ENCODE measurements around the gene CHRNA3. TPM values are rescaled to one million over a fixed set of nuclear protein-coding genes. Genes with fewer than 3 reads are reported as not detected.

The CHRNA3 gene
- total RNA-seq, 1 donor from 2014 or later: not detected

DNA sequence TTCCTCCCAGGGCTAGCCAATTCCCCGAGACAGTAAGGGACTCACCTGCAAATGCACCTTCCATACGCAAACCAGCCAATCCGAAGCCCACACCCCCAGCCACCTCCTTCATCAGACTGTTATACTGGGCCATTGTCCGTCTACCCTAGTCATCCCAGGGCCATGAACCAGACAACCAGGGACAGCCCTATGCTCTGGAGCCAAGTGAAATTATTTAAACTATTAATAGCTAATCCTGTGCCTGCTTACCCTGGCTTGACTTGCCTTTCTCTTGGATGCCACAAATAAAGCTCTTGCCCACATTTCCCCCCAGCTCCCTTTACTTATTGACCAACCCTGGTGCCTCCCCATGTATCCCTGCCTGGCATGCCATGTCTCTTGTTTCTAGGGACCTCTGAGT is 24.2 kb upstream of the CHRNA3 start:
- Mint-ChIP-seq H3K4me3 (ENCODE audit: low read depth) (no peak overlapping the region), H3K36me3 (ENCODE audit: low read depth) (no peaks in the 10 kb centered on the region), H3K27ac (no peak overlapping the region), H3K4me1 (ENCODE audit: low read depth) (peaks cover 7% of the 10 kb centered on the region), H3K9me3 (no peaks in the 10 kb centered on the region), H3K27me3 (ENCODE audit: low read depth) (peaks cover 13% of the 10 kb centered on the region)
- intact Hi-C loops (cut with micrococcal nuclease): no loop called here
- DNase-seq (ENCODE audit: low spot score): no peak

DNA sequence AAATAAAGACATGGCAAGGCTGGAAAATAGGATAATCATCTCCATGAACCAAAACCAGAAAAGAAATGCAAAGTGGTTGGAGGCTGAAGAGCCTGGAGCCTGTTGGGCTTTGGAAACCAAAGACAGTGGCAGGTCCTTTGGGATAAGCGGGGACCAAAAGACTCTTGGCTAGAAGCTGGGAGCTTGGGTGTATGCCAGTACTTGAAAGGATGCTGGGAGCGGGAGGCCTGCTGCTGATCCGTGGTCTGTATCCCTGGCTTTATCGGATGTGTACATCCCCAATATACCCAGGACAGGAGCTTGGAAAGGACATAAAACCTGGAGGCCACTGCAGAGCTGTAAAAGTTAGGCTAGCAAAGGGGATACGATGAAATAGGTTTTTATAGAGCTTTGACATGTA is 21.5 kb upstream of the CHRNA3 start:
- DNase-seq (ENCODE audit: low spot score): no peak
- Mint-ChIP-seq H3K4me3 (ENCODE audit: low read depth) (no peak overlapping the region), H3K9me3 (no peaks in the 10 kb centered on the region), H3K4me1 (ENCODE audit: low read depth) (peaks cover 7% of the 10 kb centered on the region), H3K27me3 (ENCODE audit: low read depth) (peaks cover 13% of the 10 kb centered on the region), H3K27ac (no peak overlapping the region), H3K36me3 (ENCODE audit: low read depth) (no peaks in the 10 kb centered on the region)
- intact Hi-C loops (cut with micrococcal nuclease): no loop called here

GRCh38 chr15:78641749-78642275 is 21.0 kb upstream of the CHRNA3 start:
- intact Hi-C loops (cut with micrococcal nuclease): no loop called here
- no peaks in the 10 kb centered on the region for H3K36me3 Mint-ChIP-seq (ENCODE audit: low read depth)
- no peak for DNase-seq (ENCODE audit: low spot score)
- peak overlapping the region; percentile 61 for H3K4me3 Mint-ChIP-seq (ENCODE audit: low read depth)
- no peak overlapping the region for H3K27ac Mint-ChIP-seq
- H3K27me3 Mint-ChIP-seq (ENCODE audit: low read depth): peaks cover 13% of the 10 kb centered on the region
- peaks cover 7% of the 10 kb centered on the region for H3K4me1 Mint-ChIP-seq (ENCODE audit: low read depth)
- H3K9me3 Mint-ChIP-seq: no peaks in the 10 kb centered on the region

GRCh38 chr15:78641102-78641748 is 20.4 kb upstream of the CHRNA3 start, which contains the start of gene CHRNB4:
CHRNB4 (minus strand) TSS chr15:78641210; CDS start chr15:78641133, 77 bp downstream.
- no peak for DNase-seq (ENCODE audit: low spot score)
- peak within 1 kb of the TSS; percentile 61 for H3K4me3 Mint-ChIP-seq (ENCODE audit: low read depth)
- intact Hi-C loops (cut with micrococcal nuclease): no loop called here
- peaks cover 7% of the 10 kb centered on the region for H3K4me1 Mint-ChIP-seq (ENCODE audit: low read depth)
- H3K27ac Mint-ChIP-seq: no peak within 1 kb of the TSS
- no peaks in the 10 kb centered on the region for H3K36me3 Mint-ChIP-seq (ENCODE audit: low read depth)
- no peaks in the 10 kb centered on the region for H3K9me3 Mint-ChIP-seq
- H3K27me3 Mint-ChIP-seq (ENCODE audit: low read depth): peaks cover 12% of the 10 kb centered on the region

GRCh38 chr15:78640527-78641101 is 19.8 kb upstream of the CHRNA3 start:
- Mint-ChIP-seq H3K27ac (no peak overlapping the region), H3K4me3 (ENCODE audit: low read depth) (peak overlapping the region; percentile 26), H3K9me3 (no peaks in the 10 kb centered on the region), H3K36me3 (ENCODE audit: low read depth) (no peaks in the 10 kb centered on the region), H3K4me1 (ENCODE audit: low read depth) (peaks cover 7% of the 10 kb centered on the region), H3K27me3 (ENCODE audit: low read depth) (peaks cover 8% of the 10 kb centered on the region)
- intact Hi-C loops (cut with micrococcal nuclease): loop anchor here (1.0 kb wide), 1 partner anchor 69 kb away; no protein-coding TSS in a partner anchor
- DNase-seq (ENCODE audit: low spot score): no peak

GRCh38 chr15:78638658-78639314 is 18.0 kb upstream of the CHRNA3 start:
- H3K27ac Mint-ChIP-seq: no peak overlapping the region
- no peaks in the 10 kb centered on the region for H3K36me3 Mint-ChIP-seq (ENCODE audit: low read depth)
- H3K4me3 Mint-ChIP-seq (ENCODE audit: low read depth): no peak overlapping the region
- H3K4me1 Mint-ChIP-seq (ENCODE audit: low read depth): peaks cover 7% of the 10 kb centered on the region
- intact Hi-C loops (cut with micrococcal nuclease): no loop called here
- DNase-seq (ENCODE audit: low spot score): peak; percentile 20
- H3K27me3 Mint-ChIP-seq (ENCODE audit: low read depth): peaks cover 8% of the 10 kb centered on the region
- no peaks in the 10 kb centered on the region for H3K9me3 Mint-ChIP-seq

DNA sequence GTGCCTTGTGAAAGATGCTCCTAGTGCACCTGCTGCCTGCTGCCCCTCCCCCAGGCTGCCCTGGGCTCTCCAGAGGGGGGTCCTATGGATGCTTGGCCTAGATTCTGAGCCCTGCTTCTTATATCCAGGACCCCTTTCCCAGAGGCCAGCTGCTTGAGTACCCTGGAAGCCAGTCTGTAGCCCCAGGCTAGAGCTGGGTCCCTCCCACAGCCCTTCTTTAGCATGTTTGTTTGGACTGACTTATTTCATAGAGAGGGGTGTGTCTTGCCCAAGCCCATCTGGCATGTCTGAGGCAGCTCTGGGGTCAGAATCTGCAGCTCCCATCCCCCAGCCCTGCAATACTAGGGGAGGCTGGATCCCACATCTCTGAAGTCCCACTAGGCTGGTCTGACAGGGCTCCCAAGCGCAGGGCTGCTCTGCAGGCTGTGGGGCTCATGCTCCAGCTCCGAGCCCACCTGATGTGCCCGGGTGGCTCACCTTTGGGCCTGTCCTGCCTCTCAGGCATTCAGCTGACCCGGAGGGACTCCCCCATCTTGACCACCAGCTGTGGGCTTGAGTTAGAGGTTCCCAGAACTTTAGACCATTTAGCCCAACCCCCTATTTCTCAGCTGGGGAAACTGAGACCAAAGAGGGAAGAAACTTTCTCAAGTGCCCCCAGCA is 17.1 kb upstream of the CHRNA3 start:
- no peak overlapping the region for H3K27ac Mint-ChIP-seq
- no peaks in the 10 kb centered on the region for H3K36me3 Mint-ChIP-seq (ENCODE audit: low read depth)
- peaks cover 7% of the 10 kb centered on the region for H3K4me1 Mint-ChIP-seq (ENCODE audit: low read depth)
- no peak for DNase-seq (ENCODE audit: low spot score)
- peaks cover 9% of the 10 kb centered on the region for H3K27me3 Mint-ChIP-seq (ENCODE audit: low read depth)
- H3K4me3 Mint-ChIP-seq (ENCODE audit: low read depth): no peak overlapping the region
- H3K9me3 Mint-ChIP-seq: no peaks in the 10 kb centered on the region
- intact Hi-C loops (cut with micrococcal nuclease): no loop called here

GRCh38 chr15:78636378-78636859 is 15.6 kb upstream of the CHRNA3 start:
- no peak for DNase-seq (ENCODE audit: low spot score)
- Mint-ChIP-seq H3K9me3 (no peaks in the 10 kb centered on the region), H3K27me3 (ENCODE audit: low read depth) (peaks cover 8% of the 10 kb centered on the region), H3K36me3 (ENCODE audit: low read depth) (no peaks in the 10 kb centered on the region), H3K4me3 (ENCODE audit: low read depth) (no peak overlapping the region), H3K4me1 (ENCODE audit: low read depth) (peaks cover 3% of the 10 kb centered on the region), H3K27ac (no peak overlapping the region)
- intact Hi-C loops (cut with micrococcal nuclease): no loop called here

GRCh38 chr15:78635346-78635745 is 14.6 kb upstream of the CHRNA3 start:
- intact Hi-C loops (cut with micrococcal nuclease): no loop called here
- no peaks in the 10 kb centered on the region for H3K9me3 Mint-ChIP-seq
- H3K27ac Mint-ChIP-seq: no peak overlapping the region
- no peak overlapping the region for H3K4me3 Mint-ChIP-seq (ENCODE audit: low read depth)
- no peaks in the 10 kb centered on the region for H3K36me3 Mint-ChIP-seq (ENCODE audit: low read depth)
- no peak for DNase-seq (ENCODE audit: low spot score)
- H3K27me3 Mint-ChIP-seq (ENCODE audit: low read depth): peaks cover 5% of the 10 kb centered on the region
- H3K4me1 Mint-ChIP-seq (ENCODE audit: low read depth): no peaks in the 10 kb centered on the region

GRCh38 chr15:78634210-78635145 is 13.7 kb upstream of the CHRNA3 start:
- no peaks in the 10 kb centered on the region for H3K36me3 Mint-ChIP-seq (ENCODE audit: low read depth)
- no peak overlapping the region for H3K27ac Mint-ChIP-seq
- intact Hi-C loops (cut with micrococcal nuclease): no loop called here
- H3K4me1 Mint-ChIP-seq (ENCODE audit: low read depth): no peaks in the 10 kb centered on the region
- peaks cover 5% of the 10 kb centered on the region for H3K27me3 Mint-ChIP-seq (ENCODE audit: low read depth)
- DNase-seq (ENCODE audit: low spot score): no peak
- H3K9me3 Mint-ChIP-seq: no peaks in the 10 kb centered on the region
- H3K4me3 Mint-ChIP-seq (ENCODE audit: low read depth): no peak overlapping the region

GRCh38 chr15:78633348-78633747 is 12.6 kb upstream of the CHRNA3 start:
- Mint-ChIP-seq H3K9me3 (no peaks in the 10 kb centered on the region), H3K27ac (no peak overlapping the region), H3K36me3 (ENCODE audit: low read depth) (no peaks in the 10 kb centered on the region), H3K4me3 (ENCODE audit: low read depth) (no peak overlapping the region), H3K4me1 (ENCODE audit: low read depth) (no peaks in the 10 kb centered on the region), H3K27me3 (ENCODE audit: low read depth) (peaks cover 5% of the 10 kb centered on the region)
- DNase-seq (ENCODE audit: low spot score): no peak
- intact Hi-C loops (cut with micrococcal nuclease): no loop called here

Data from activated T-helper 2 cell treated with anti-CD3 and anti-CD28 coated beads, Interferon-gamma antibody, Interleukin-2, Interleukin-4, amounts not matched to agents 10 μg/mL and 5 μg/mL and 100 μg/mL, durations not matched to agents 14 hours and 24 hours and 36 hours (primary cell).